Hepatocyte (in vitro differentiated cells): ENCODE data around the gene IRF1. TPM values are rescaled to one million over a fixed set of nuclear protein-coding genes. Genes with fewer than 3 reads are reported as not detected.
A peak's percentile ranks its signal among the peaks of the same experiment; 100 is the strongest.

Experiments used
- DNase-seq: peaks from one replicate; pipeline ENCODE4 v3.0.0-alpha.2; 2016; ENCODE audit warnings: low spot score
- H2AFZ ChIP-seq: fragments of 200-600 bp; sonication (generic); 2 replicates; pipeline ENCODE4 v1.6.0; 2016; ENCODE audit warnings: antibody characterized with exemption, mild to moderate bottlenecking
- H3K27ac ChIP-seq: fragments of 200-600 bp; sonication (generic); 2 replicates; pipeline ENCODE4 v1.5.1; 2016; ENCODE audit warnings: mild to moderate bottlenecking
- H3K27me3 ChIP-seq: fragments of 200-600 bp; sonication (generic); 2 replicates; pipeline ENCODE4 v1.6.1; 2016
- H3K36me3 ChIP-seq: fragments of 200-600 bp; sonication (generic); replicated peaks from 2 replicates; pipeline ENCODE4 v1.5.1; 2016; ENCODE audit warnings: low read depth; ENCODE audit not compliant: insufficient read depth
- H3K4me1 ChIP-seq: fragments of 200-600 bp; sonication (generic); 2 replicates; pipeline ENCODE4 v1.5.1; 2016; ENCODE audit warnings: mild to moderate bottlenecking, moderate library complexity; ENCODE audit not compliant: insufficient read depth
- H3K4me2 ChIP-seq: fragments of 200-600 bp; sonication (generic); 2 replicates; pipeline ENCODE4 v1.6.0; 2016
- H3K4me3 ChIP-seq: fragments of 200-600 bp; sonication (generic); 2 replicates; pipeline ENCODE4 v1.5.1; 2016; ENCODE audit warnings: mild to moderate bottlenecking
- H3K79me2 ChIP-seq: fragments of 200-600 bp; sonication (generic); 2 replicates; pipeline ENCODE4 v1.6.0; 2017; ENCODE audit warnings: mild to moderate bottlenecking
- H3K9me2 ChIP-seq: fragments of 200-600 bp; sonication (generic); replicated peaks from 2 replicates; pipeline ENCODE4 v1.6.0; 2017; ENCODE audit warnings: mild to moderate bottlenecking; ENCODE audit not compliant: insufficient read depth
- H3K9me3 ChIP-seq: fragments of 200-600 bp; sonication (generic); 2 replicates; pipeline ENCODE4 v1.5.1; 2016; ENCODE audit warnings: low read depth, mild to moderate bottlenecking
- H4K20me1 ChIP-seq: fragments of 200-600 bp; sonication (generic); 2 replicates; pipeline ENCODE4 v1.6.0; 2016; ENCODE audit warnings: mild to moderate bottlenecking; ENCODE audit not compliant: insufficient read depth, poor library complexity, severe bottlenecking
- CTCF ChIP-seq: fragments of 200-600 bp; sonication (generic); IDR thresholded peaks from 2 replicates; pipeline ENCODE4 v1.5.1; 2016; ENCODE audit warnings: antibody characterized with exemption, mild to moderate bottlenecking; ENCODE audit not compliant: poor library complexity
- EZH2 ChIP-seq: fragments of 200-600 bp; sonication (generic); IDR thresholded peaks from 2 replicates; pipeline ENCODE4 v1.6.1; 2016; ENCODE audit warnings: antibody characterized with exemption, mild to moderate bottlenecking, borderline replicate concordance
- EZH2phosphoT487 ChIP-seq: fragments of 200-600 bp; sonication (generic); IDR thresholded peaks from one replicate; pipeline ENCODE4 v1.6.1; 2018; ENCODE audit warnings: antibody characterized with exemption, mild to moderate bottlenecking, low read depth, moderate library complexity; ENCODE audit not compliant: unreplicated experiment, severe bottlenecking
- WGBS: methylation state at CpG from one replicate; pipeline ENCODE4 v1.1.6; 2016; ENCODE audit warnings: low lambda C conversion rate; ENCODE audit errors: missing lambda C conversion rate; 5-methylcytosine and 5-hydroxymethylcytosine counted together
- polyA plus RNA-seq: library from polyadenylated mRNA; unstranded; fragments of >200 nt; fragmentation: Nextera tagmentation; extraction: Ambion mirVana; gene quantifications from 2 replicates; pipeline ENCODE4 v1.2.1, GENCODE V29; 2016
- total RNA-seq: library from RNA; depleted of rRNA; stranded (reverse); fragments of >200 nt; gene quantifications from 2 replicates; pipeline ENCODE4 v1.2.3, GENCODE V29; 2014

IRF1 gene
- total and polyA plus RNA-seq, 2 experiments from 2014 or later = 30.9 to 35.8 TPM

- Histone ChIP-seq H3K9me2 (no peaks in the 10 kb centered on the region), H3K27ac (peak overlapping the region; percentile 90), H4K20me1 (no peaks in the 10 kb centered on the region), H3K4me1 (peaks cover 62% of the 10 kb centered on the region), H3K27me3 (no peaks in the 10 kb centered on the region), H3K4me2 (peak overlapping the region; percentile 21), H3K4me3 (no peak overlapping the region), H3K9me3 (no peaks in the 10 kb centered on the region), H3K79me2 (no peaks in the 10 kb centered on the region), H3K36me3 (no peaks in the 10 kb centered on the region), H2AFZ (no peak overlapping the region)
- peak; percentile 64 for DNase-seq
- TF ChIP-seq EZH2 (no peak), EZH2phosphoT487 (no peak), CTCF (no peak)
- WGBS = 54% methylated on average over 6 of the region's 6 CpGs
These were observed 15.1 kb downstream of the IRF1 start for GRCh38 chr5:132475497-132475882.

- peaks cover 67% of the 10 kb centered on the region for H3K4me1 ChIP-seq
- H3K9me3 ChIP-seq = no peaks in the 10 kb centered on the region
- H2AFZ ChIP-seq = no peak overlapping the region
- no peaks in the 10 kb centered on the region for H3K27me3 ChIP-seq
- no peaks in the 10 kb centered on the region for H3K79me2 ChIP-seq
- peak overlapping the region; percentile 21 for H3K4me2 ChIP-seq
- no peak for TF ChIP-seq EZH2
- no peak for TF ChIP-seq CTCF
- no peak for TF ChIP-seq EZH2phosphoT487
- no peaks in the 10 kb centered on the region for H3K36me3 ChIP-seq
- no peaks in the 10 kb centered on the region for H3K9me2 ChIP-seq
- peak overlapping the region; percentile 90 for H3K27ac ChIP-seq
- no peaks in the 10 kb centered on the region for H4K20me1 ChIP-seq
- H3K4me3 ChIP-seq = no peak overlapping the region
- DNase-seq = no peak
- 53% methylated on average over 4 of the region's 4 CpGs for WGBS
These were observed 15.6 kb downstream of the IRF1 start for GRCh38 chr5:132474881-132475496.

- no peaks in the 10 kb centered on the region for H3K79me2 ChIP-seq
- WGBS = 98% methylated on average over 3 of the region's 3 CpGs
These were observed 16.3 kb downstream of the IRF1 start for GRCh38 chr5:132474131-132474723.

More at GRCh38 chr5:132474131-132474723, 16.3 kb downstream of the IRF1 start:
- Histone ChIP-seq H3K4me3 (no peak overlapping the region), H4K20me1 (no peaks in the 10 kb centered on the region), H3K27me3 (no peaks in the 10 kb centered on the region), H3K36me3 (no peaks in the 10 kb centered on the region), H3K9me3 (no peaks in the 10 kb centered on the region), H3K27ac (peak overlapping the region; percentile 90), H3K4me1 (peaks cover 75% of the 10 kb centered on the region), H2AFZ (no peak overlapping the region), H3K9me2 (no peaks in the 10 kb centered on the region), H3K4me2 (no peak overlapping the region)
- TF ChIP-seq EZH2 = no peak
- no peak for TF ChIP-seq EZH2phosphoT487
- no peak for TF ChIP-seq CTCF
- DNase-seq = no peak
